Endometrial microvascular endothelial cells (primary cell): Measurements from ENCODE around the gene ABCC6. TPM values are rescaled to one million over a fixed set of nuclear protein-coding genes. Genes with fewer than 3 reads are reported as not detected.
"Not testable (repeated sequence)": the region's sequence is repeated elsewhere in the genome, so short reads cannot be mapped to it uniquely, and the experiment has no call there.

Experiments
- in situ Hi-C: cut with HindIII; loops from 2 replicates; pipeline ENCODE4 v1.10.0; 2017; ENCODE audit warnings: low sequenced_read_pairs, low pct_unique_long_range_greater_than_20kb; ENCODE audit errors: inconsistent ontology term
- total RNA-seq: library from RNA; depleted of rRNA; stranded (reverse); fragments of >200 nt; gene quantifications from one replicate; pipeline ENCODE4 v1.2.3, GENCODE V29; 2015; ENCODE audit errors: inconsistent ontology term

The ABCC6 gene
- total RNA-seq, 1 donor from 2014 or later = not detected

GRCh38 chr16:16197331-16197730, 26.0 kb downstream of the ABCC6 start:
- in situ Hi-C loops = no loop called here

GRCh38 chr16:16196099-16196498, 27.2 kb downstream of the ABCC6 start:
- in situ Hi-C loops = no loop called here

- in situ Hi-C loops = no loop called here
Observed at GRCh38 chr16:16191493-16192167, 31.7 kb downstream of the ABCC6 start.

DNA sequence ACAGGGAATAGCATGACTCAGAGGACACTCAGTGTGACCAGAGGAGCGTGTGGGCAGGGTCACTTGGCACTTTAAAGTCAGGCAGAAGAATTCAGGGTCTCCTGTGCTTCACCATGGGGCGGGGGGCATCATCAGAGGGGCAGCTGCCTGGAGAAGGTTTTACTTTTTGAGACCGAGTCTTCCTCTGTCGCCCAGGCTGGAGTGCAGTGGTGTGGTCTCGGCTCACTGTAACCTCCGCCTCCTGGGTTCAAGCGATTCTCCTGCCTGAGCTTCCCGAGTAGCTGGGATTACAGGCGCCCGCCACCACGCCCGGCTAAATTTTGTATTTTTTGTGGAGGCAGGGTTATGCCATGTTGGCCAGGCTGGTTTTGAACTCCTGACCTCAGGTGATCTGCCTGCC, 32.3 kb downstream of the ABCC6 start:
- in situ Hi-C loops = not testable (repeated sequence)

GRCh38 chr16:16190546-16190945, 32.7 kb downstream of the ABCC6 start:
- in situ Hi-C loops = no loop called here

DNA sequence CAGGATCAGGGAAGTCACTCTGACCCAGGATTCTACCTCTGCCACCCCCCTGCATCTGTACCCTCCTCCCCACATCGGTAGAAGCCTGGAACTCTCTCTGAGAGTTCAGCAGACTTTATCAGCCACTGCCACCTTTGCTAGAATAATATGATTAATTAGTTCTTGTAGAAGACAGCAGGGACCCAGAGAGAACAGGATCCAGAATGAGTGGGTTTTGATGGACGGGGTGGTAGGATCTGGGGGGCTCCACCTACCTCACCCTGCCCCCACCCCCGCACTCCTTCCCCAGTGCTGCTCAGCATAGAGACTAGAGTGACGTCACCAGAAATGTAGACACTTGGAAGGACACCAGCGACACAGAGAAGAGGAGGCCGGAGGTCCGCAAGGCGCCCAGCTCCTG, 33.5 kb downstream of the ABCC6 start:
- in situ Hi-C loops = no loop called here

DNA sequence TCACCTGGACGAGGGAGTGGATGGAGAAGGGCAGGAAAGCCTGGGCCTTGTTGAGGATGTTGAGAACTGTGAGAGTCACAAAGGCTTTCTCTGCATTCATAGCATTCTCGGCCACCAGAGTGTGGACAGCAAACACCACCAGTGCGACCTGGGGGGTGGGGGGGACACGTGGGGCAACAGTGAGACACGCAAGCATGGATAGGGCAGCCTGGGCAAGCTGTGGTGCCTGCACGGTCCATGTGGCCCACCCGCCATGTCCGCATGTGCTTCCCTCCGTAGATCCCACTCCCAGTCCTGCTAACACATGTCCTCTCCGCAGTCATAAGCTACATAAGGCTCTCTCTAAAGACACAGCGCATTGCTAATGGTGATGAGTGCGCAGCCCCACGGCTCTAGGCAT, 34.5 kb downstream of the ABCC6 start:
- in situ Hi-C loops = no loop called here

DNA sequence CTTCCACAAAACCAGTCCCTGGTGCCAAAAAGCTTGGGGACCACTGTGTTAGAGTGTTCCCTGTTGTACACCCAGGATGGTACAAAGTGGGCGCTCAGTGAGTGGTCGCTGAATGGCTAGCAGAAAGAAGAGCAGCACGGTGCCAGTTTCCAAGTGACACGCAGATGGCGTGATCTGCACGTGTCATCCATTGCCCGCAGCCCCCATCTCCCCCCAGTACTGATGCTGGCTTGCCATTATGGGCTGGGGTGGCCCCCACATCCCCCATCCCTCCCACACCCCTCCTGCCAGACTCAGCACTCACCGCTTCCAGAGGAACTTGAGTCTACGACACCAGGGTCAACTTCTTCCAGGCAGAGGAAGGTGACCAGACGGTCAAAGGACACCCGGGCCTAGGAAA, 36.5 kb downstream of the ABCC6 start:
- in situ Hi-C loops = no loop called here

DNA sequence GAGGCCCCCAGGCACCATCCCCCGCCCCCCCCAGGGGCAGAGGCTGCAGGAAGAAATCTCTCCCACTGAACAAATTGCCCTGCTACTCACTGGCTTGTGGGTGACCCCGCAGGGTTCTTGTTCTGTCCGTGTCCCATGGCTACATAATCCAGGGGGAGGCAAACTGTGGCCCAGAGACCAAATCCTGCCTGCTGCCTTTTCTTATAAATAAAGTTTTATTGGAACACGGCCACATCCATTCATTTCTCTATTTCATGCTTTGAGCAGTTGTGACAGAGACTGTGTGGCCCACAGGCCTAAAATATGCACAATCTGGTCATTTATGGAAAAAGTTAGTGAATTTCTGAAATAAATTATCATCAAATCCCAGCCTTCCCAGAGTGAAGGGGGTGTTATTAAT, 38.2 kb downstream of the ABCC6 start:
- in situ Hi-C loops = no loop called here

DNA sequence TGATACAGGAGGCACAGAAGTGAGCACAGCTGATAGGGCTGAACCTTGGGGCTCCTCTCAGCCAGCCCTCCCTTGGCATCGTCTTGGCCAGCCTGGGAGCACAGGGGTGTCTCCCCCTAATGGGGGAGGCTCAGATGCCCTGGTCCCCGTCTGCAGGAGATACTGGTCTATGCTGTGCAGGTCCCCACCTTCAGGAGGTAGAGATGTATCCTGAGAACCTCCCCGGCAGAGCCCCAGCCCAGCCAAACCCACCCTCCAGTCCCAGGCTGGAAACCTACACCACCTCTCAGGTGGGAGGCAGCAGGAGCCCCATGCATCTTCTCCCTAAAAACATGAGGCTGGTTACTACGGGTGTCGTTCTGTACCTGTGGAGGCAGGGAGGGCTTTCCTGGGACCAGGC, 38.7 kb downstream of the ABCC6 start:
- in situ Hi-C loops = no loop called here

DNA sequence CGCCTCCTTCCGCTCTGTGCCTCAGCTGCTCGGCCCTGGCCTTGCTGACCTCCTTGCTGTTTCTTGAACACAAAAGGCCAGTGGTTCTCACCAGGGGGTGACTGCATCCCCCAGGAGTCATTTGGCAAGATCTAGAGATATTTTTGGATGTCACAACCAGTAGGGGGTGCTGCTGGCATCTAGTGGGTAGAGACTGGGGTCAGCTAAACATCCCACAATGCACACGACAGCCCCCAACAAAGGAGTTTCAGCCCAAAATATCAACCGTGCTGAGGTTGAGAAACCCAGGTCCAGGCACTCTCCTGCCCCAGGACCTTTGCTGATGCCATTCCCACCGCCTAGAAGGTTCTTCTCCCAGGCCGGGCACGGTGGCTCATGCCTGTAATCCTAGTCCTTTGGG, 39.7 kb downstream of the ABCC6 start:
- in situ Hi-C loops = no loop called here

DNA sequence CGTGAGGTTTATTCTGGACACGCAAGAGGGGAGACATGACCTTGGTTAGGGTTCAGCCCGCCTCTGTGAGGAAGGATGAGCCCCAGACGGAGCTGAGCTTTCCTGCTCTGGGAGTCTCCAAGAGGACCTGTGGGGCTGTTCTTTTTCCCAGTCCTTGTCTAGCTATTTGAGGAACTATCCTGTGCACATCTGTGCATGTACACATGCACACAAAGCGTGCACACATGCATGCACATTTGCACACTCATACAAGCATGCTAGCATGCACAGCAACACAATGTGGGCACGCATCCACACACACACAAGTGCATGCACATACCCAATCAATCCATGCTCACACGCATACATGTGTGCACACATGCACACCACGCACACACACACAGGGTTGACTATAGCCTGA, 40.4 kb downstream of the ABCC6 start:
- in situ Hi-C loops = no loop called here

DNA sequence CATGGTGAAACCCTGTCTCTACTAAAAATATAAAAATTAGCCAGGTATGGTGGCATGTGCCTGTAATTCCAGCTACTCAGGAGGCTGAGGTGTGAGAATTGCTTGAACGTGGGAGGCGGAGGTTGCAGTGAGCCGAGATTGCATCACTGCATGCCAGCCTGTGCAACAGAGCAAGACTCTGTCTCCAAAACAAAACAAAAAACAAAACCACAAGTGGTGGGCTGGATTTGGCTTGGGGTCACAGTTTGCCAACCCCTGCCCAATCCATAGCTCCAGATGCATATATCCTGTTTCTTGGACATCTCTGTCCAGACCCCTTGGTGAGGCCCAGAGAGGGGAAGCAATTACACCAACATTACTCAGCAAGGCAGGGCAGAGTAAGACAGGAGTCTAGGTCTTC, 41.5 kb downstream of the ABCC6 start:
- in situ Hi-C loops = not testable (repeated sequence)

GRCh38 chr16:16178455-16179162, 44.7 kb downstream of the ABCC6 start:
- in situ Hi-C loops = no loop called here

DNA sequence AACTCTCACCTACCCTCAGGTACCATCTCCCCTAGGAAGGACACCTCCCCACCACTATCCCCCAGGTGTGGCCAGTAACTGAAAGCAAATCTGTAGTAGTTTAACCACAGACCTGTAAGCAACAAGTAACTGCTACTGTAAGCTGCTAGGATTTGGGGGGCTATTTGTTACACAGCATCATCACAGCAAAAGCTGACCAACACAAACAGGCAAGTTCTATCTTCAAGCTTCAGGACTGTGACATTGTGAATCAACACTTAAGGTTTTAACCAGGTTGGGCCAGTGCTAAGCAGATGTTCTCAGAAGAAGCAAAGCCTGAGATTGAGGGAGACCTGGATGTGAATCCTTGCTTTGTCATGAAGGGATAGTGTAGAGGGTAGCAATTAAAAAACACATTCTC, 47.0 kb downstream of the ABCC6 start:
- in situ Hi-C loops = no loop called here

GRCh38 chr16:16175296-16175695, 48.0 kb downstream of the ABCC6 start:
- in situ Hi-C loops = no loop called here

- in situ Hi-C loops = no loop called here
Observed at GRCh38 chr16:16172991-16173390, 50.3 kb downstream of the ABCC6 start.

- in situ Hi-C loops = no loop called here
Observed at GRCh38 chr16:16171332-16171919, 51.9 kb downstream of the ABCC6 start.

DNA sequence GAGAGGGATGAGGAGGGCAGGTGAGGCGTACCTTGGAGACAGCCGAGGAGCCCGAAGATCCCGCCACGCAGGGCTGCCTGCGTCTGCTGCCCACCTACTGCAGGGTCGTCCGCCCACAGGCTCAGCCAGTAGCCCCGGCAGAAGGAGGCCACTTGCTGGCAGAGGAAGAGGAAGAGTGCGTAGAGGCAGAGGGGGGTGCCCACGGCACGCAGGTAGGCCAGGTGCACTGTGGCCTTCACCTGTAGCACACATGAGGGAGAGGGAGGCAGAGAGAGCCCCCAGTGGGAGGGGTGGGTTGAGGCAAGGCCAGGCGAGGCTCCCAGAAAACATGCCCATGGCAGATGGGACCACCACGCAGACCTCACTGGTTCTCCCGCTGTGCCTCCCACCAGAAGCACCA, 53.7 kb downstream of the ABCC6 start:
- in situ Hi-C loops = no loop called here

DNA sequence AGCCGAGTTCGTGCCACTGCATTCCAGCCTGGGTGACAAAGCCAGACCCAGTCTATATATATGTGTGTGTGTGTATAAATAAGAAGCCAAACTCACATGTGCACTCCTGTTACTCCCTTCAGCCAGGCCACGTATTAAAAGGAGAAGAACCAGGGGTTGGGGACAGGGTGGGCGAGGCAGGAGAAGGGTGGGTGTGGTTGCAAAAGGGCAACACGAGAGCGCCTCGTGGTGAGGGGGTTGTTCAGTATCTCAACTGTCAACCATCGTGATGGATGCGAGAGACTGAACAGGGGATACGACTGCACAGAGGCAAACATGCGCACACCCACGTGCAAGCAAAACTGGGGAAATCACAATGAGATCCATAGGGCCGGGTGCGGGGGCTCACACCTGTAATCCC, 54.9 kb downstream of the ABCC6 start:
- in situ Hi-C loops = no loop called here
